ENCODE data around the gene ARHGEF39.

- TF ChIP-seq FOXP2 (optimal IDR thresholded peaks at IDR 0.05; ENCODE audit: control extremely low read depth, extremely low read length, insufficient read depth) (no peak), POLR2AphosphoS5 (IDR thresholded peaks at IDR 0.05; ENCODE audit: borderline replicate concordance, low read depth, low read length) (no peak)
Measured at GRCh38 chr9:35700031-35700430, 35.0 kb upstream of the ARHGEF39 start.

Data from SK-N-MC (cell line).